A673 (cell line): ENCODE measurements around the gene SYN1.
A peak's percentile ranks its signal among the peaks of the same experiment; 100 is the strongest.

Experiments
- EZH2 ChIP-seq: fragments of 200-600 bp; sonication (generic); IDR thresholded peaks from 2 replicates; pipeline ENCODE4 v1.6.1; 2017; ENCODE audit warnings: borderline replicate concordance, low read depth, mild to moderate bottlenecking, mixed read lengths, antibody characterized with exemption, low read length; ENCODE audit not compliant: poor library complexity, severe bottlenecking
- TF ChIP-seq, protein P1 (sequence below): fragments of 300-800, 200-600 bp; sonication (generic); conservative IDR thresholded peaks from 2 replicates; pipeline ENCODE4 v1.5.1; 2017; ENCODE audit warnings: low read depth, mild to moderate bottlenecking, antibody characterized with exemption, low read length, moderate library complexity, mixed read lengths

DNA sequence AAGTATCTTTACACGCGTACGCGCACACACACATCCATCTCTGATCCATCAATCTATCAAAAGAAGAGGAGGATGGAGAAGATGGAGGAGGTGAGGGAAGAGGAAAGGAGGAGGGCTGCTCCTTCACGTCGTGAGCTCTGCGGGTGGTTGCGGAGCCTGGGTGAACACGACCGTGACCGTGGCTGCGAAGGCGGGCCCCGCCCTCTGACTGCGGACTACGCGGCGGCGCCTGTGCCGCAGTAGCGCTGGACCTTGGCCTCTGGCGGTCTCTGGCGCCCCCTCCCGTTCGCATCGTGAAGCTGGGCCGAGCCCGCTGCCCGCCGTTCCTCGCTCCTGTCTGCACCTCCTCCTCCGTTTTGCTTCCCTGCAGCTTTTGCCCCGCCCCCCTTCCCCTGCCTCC is 96.4 kb downstream of the SYN1 start:
- TF ChIP-seq, protein P1, sequence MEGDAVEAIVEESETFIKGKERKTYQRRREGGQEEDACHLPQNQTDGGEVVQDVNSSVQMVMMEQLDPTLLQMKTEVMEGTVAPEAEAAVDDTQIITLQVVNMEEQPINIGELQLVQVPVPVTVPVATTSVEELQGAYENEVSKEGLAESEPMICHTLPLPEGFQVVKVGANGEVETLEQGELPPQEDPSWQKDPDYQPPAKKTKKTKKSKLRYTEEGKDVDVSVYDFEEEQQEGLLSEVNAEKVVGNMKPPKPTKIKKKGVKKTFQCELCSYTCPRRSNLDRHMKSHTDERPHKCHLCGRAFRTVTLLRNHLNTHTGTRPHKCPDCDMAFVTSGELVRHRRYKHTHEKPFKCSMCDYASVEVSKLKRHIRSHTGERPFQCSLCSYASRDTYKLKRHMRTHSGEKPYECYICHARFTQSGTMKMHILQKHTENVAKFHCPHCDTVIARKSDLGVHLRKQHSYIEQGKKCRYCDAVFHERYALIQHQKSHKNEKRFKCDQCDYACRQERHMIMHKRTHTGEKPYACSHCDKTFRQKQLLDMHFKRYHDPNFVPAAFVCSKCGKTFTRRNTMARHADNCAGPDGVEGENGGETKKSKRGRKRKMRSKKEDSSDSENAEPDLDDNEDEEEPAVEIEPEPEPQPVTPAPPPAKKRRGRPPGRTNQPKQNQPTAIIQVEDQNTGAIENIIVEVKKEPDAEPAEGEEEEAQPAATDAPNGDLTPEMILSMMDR = peak; percentile 73
- TF ChIP-seq EZH2 = no peak
